ENCODE results near the gene PMVK. TPM values are rescaled to one million over a fixed set of nuclear protein-coding genes. Genes with fewer than 3 reads are reported as not detected.
A peak's percentile ranks its signal among the peaks of the same experiment; 100 is the strongest.

PMVK gene
- polyA plus RNA-seq, 3 donors: 17.2 to 43.2 (median 41.9) TPM

DNA sequence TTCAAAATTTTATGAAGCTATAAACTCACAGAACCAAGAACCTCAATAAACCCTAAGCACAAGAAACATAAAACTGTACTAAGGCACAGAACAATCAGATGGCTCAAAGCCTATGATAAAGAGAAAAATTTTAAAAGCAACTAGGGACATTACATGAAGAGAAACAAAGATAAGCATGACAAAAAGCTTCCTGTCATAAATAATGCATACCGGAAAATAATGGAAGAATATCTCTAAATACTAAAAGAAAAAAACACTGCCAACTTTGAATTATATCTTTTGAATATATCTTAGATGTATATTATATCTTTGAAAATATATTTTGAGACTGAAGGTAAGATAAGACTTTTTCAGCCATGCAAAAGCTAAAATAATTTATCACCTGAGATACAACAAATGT lies 45.1 kb downstream of the PMVK start:
- Histone ChIP-seq H3K27ac (ENCODE audit: low read depth in 1 of 2, low read length in 2 of 2) (no peak overlapping the region), H3K9me3 (replicated peaks in 1 of 2; ENCODE audit: control insufficient read depth in 1 of 2, insufficient read depth in 1 of 2, low read length in 2 of 2) (no peaks in the 10 kb centered on the region), H3K79me2 (ENCODE audit: insufficient read depth, low read length) (no peaks in the 10 kb centered on the region), H3K4me1 (ENCODE audit: control insufficient read depth in 1 of 2, insufficient read depth in 2 of 2, low read length in 2 of 2) (no peaks in the 10 kb centered on the region), H3K9ac (ENCODE audit: insufficient read depth, low read length, poor library complexity, severe bottlenecking) (no peak overlapping the region), H3K4me2 (replicated peaks; ENCODE audit: extremely low read depth, low read length, poor library complexity, severe bottlenecking) (no peak overlapping the region), H3K4me3 (replicated peaks in 1 of 3; ENCODE audit: low read depth in 2 of 3, low read length in 3 of 3) (no peak overlapping the region), H2AFZ (ENCODE audit: insufficient read depth, low read depth, low read length, poor library complexity, severe bottlenecking) (no peak overlapping the region), H3K36me3 (replicated peaks in 1 of 2; ENCODE audit: control insufficient read depth in 1 of 2, insufficient read depth in 2 of 2, low read length in 2 of 2) (no peaks in the 10 kb centered on the region), H3K27me3 (ENCODE audit: control insufficient read depth in 2 of 2, insufficient read depth in 2 of 2, low read length in 2 of 2) (no peaks in the 10 kb centered on the region), H4K20me1 (ENCODE audit: insufficient read depth, low read length) (no peaks in the 10 kb centered on the region)
- peaks cover 0 to 5% (median 3%) of the 10 kb centered on the region in 3 donors for H3K27me3 Mint-ChIP-seq (ENCODE audit: low read depth in 3 of 3)
- no peak overlapping the region for H3K27ac Mint-ChIP-seq
- no peaks in the 10 kb centered on the region for H3K36me3 Mint-ChIP-seq
- no peak for DNase-seq
- intact Hi-C loops (cut with micrococcal nuclease): no loop called here
- TF ChIP-seq, protein P1, sequence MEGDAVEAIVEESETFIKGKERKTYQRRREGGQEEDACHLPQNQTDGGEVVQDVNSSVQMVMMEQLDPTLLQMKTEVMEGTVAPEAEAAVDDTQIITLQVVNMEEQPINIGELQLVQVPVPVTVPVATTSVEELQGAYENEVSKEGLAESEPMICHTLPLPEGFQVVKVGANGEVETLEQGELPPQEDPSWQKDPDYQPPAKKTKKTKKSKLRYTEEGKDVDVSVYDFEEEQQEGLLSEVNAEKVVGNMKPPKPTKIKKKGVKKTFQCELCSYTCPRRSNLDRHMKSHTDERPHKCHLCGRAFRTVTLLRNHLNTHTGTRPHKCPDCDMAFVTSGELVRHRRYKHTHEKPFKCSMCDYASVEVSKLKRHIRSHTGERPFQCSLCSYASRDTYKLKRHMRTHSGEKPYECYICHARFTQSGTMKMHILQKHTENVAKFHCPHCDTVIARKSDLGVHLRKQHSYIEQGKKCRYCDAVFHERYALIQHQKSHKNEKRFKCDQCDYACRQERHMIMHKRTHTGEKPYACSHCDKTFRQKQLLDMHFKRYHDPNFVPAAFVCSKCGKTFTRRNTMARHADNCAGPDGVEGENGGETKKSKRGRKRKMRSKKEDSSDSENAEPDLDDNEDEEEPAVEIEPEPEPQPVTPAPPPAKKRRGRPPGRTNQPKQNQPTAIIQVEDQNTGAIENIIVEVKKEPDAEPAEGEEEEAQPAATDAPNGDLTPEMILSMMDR (IDR thresholded peaks at IDR 0.05): no peak
- H3K4me1 Mint-ChIP-seq: no peaks in the 10 kb centered on the region
- no CpG with 5 or more reads among the region's 1 CpG for WGBS (ENCODE audit: insufficient coverage)
- H3K4me3 Mint-ChIP-seq: no peak overlapping the region
- H3K9me3 Mint-ChIP-seq: peaks cover 0 to 2% (median 0%) of the 10 kb centered on the region in 7 donors

DNA sequence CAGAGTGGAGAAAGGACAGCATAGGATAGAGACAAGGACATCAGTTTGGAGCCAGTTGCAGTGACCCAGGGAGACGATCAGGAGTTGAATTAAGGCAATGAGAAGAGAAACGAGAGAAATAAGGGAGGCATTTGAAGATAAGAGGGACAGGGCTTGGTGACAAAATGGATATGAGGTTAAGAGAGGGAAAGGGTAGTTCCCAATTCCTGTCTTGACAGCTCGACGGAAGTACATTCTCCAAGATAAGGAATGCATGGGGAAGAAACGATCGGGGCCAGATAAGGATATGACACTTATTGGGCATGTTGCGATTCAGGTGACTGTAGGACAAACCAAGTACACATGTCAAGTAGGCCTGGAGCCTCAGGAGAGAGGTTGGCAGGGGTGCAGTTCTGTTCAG lies 47.8 kb downstream of the PMVK start:
- peaks cover 0 to 2% (median 0%) of the 10 kb centered on the region in 7 donors for H3K9me3 Mint-ChIP-seq

More for the DNA sequence above, 47.8 kb downstream of the PMVK start:
- Mint-ChIP-seq H3K4me3 (no peak overlapping the region), H3K27me3 (ENCODE audit: low read depth in 3 of 3) (peaks cover 3 to 8% (median 5%) of the 10 kb centered on the region in 3 donors), H3K36me3 (no peaks in the 10 kb centered on the region), H3K4me1 (no peaks in the 10 kb centered on the region), H3K27ac (peak overlapping the region in 1 of 7 donors; percentile 8)
- Histone ChIP-seq H3K9ac (ENCODE audit: insufficient read depth, low read length, poor library complexity, severe bottlenecking) (no peak overlapping the region), H4K20me1 (ENCODE audit: insufficient read depth, low read length) (no peaks in the 10 kb centered on the region), H3K4me1 (ENCODE audit: control insufficient read depth in 1 of 2, insufficient read depth in 2 of 2, low read length in 2 of 2) (no peaks in the 10 kb centered on the region), H3K79me2 (ENCODE audit: insufficient read depth, low read length) (no peaks in the 10 kb centered on the region), H3K4me3 (replicated peaks in 1 of 3; ENCODE audit: low read depth in 2 of 3, low read length in 3 of 3) (no peak overlapping the region), H3K27me3 (ENCODE audit: control insufficient read depth in 2 of 2, insufficient read depth in 2 of 2, low read length in 2 of 2) (peaks cover 0 to 2% of the 10 kb centered on the region in 2 donors), H3K36me3 (replicated peaks in 1 of 2; ENCODE audit: control insufficient read depth in 1 of 2, insufficient read depth in 2 of 2, low read length in 2 of 2) (no peaks in the 10 kb centered on the region), H2AFZ (ENCODE audit: insufficient read depth, low read depth, low read length, poor library complexity, severe bottlenecking) (no peak overlapping the region), H3K27ac (ENCODE audit: low read depth in 1 of 2, low read length in 2 of 2) (no peak overlapping the region), H3K4me2 (replicated peaks; ENCODE audit: extremely low read depth, low read length, poor library complexity, severe bottlenecking) (no peak overlapping the region), H3K9me3 (replicated peaks in 1 of 2; ENCODE audit: control insufficient read depth in 1 of 2, insufficient read depth in 1 of 2, low read length in 2 of 2) (no peaks in the 10 kb centered on the region)
- no peak for DNase-seq
- TF ChIP-seq, protein P1 (IDR thresholded peaks at IDR 0.05): no peak
- intact Hi-C loops (cut with micrococcal nuclease): loop anchor here in 1 of 2 donors (10.0 kb wide), 2 partner anchors 124 to 404 kb away; no protein-coding TSS in a partner anchor
- WGBS (ENCODE audit: insufficient coverage): 93% methylated on average over 7 of the region's 7 CpGs
